ENCODE measurements around the gene SLC19A1. TPM values are rescaled to one million over a fixed set of nuclear protein-coding genes. Genes with fewer than 3 reads are reported as not detected.

SLC19A1 gene
- total and polyA plus RNA-seq, 2 donors from 2014 or later = 5.1 to 7.2 TPM

- Histone ChIP-seq H3K9ac (ENCODE audit: low read length in 3 of 3) (peak overlapping the region in 1 of 3 donors; percentile 44), H3K27me3 (ENCODE audit: control insufficient read depth, insufficient read depth, low read length) (no peaks in the 10 kb centered on the region), H3K9me3 (ENCODE audit: control insufficient read depth in 2 of 3, insufficient read depth in 1 of 3, low read length in 3 of 3) (peaks cover 0 to 7% (median 0%) of the 10 kb centered on the region in 3 donors), H3K27ac (ENCODE audit: low read depth in 2 of 2, low read length in 2 of 2) (peak overlapping the region; percentile 48 to 80), H3K36me3 (ENCODE audit: control insufficient read depth in 2 of 3, insufficient read depth in 3 of 3, low read length in 3 of 3) (peaks cover 0 to 11% (median 6%) of the 10 kb centered on the region in 3 donors), H3K4me1 (ENCODE audit: control insufficient read depth in 2 of 3, insufficient read depth in 2 of 3, low read depth in 1 of 3, low read length in 3 of 3) (peaks cover 0 to 23% (median 17%) of the 10 kb centered on the region in 3 donors), H3K4me3 (ENCODE audit: low read length in 3 of 3) (no peak overlapping the region)
- intact Hi-C loops (cut with DNase I) = no loop called here
- FAIRE-seq (no peak), DNase-seq (peak in 3 of 5 donors; percentile 44 to 87 (median 58))
- no peak for TF ChIP-seq CTCF (IDR thresholded peaks at IDR 0.05; ENCODE audit: borderline replicate concordance, extremely low read depth, insufficient read depth)
Measured at GRCh38 chr21:45525153-45525909, 16.9 kb downstream of the SLC19A1 start.

- Histone ChIP-seq H3K4me1 (ENCODE audit: control insufficient read depth in 2 of 3, insufficient read depth in 2 of 3, low read depth in 1 of 3, low read length in 3 of 3) (peaks cover 0 to 22% (median 17%) of the 10 kb centered on the region in 3 donors), H3K4me3 (ENCODE audit: low read length in 3 of 3) (no peak overlapping the region), H3K27me3 (ENCODE audit: control insufficient read depth, insufficient read depth, low read length) (no peaks in the 10 kb centered on the region), H3K9ac (ENCODE audit: low read length in 3 of 3) (peak overlapping the region in 1 of 3 donors; percentile 44), H3K27ac (ENCODE audit: low read depth in 2 of 2, low read length in 2 of 2) (peak overlapping the region; percentile 47 to 80), H3K9me3 (ENCODE audit: control insufficient read depth in 2 of 3, insufficient read depth in 1 of 3, low read length in 3 of 3) (peaks cover 0 to 12% (median 0%) of the 10 kb centered on the region in 3 donors), H3K36me3 (ENCODE audit: control insufficient read depth in 2 of 3, insufficient read depth in 3 of 3, low read length in 3 of 3) (peaks cover 0 to 6% (median 4%) of the 10 kb centered on the region in 3 donors)
- TF ChIP-seq CTCF (IDR thresholded peaks at IDR 0.05; ENCODE audit: borderline replicate concordance, extremely low read depth, insufficient read depth) = no peak
- no peak for FAIRE-seq
- intact Hi-C loops (cut with DNase I) = no loop called here
- DNase-seq = peak in 1 of 5 donors; percentile 52
Measured at GRCh38 chr21:45524756-45525152, 17.5 kb downstream of the SLC19A1 start.

- no peak for FAIRE-seq
- Histone ChIP-seq H3K36me3 (ENCODE audit: control insufficient read depth in 2 of 3, insufficient read depth in 3 of 3, low read length in 3 of 3) (peaks cover 0 to 2% (median 0%) of the 10 kb centered on the region in 3 donors), H3K27me3 (ENCODE audit: control insufficient read depth, insufficient read depth, low read length) (no peaks in the 10 kb centered on the region), H3K4me3 (ENCODE audit: low read length in 3 of 3) (no peak overlapping the region), H3K9ac (ENCODE audit: low read length in 3 of 3) (peak overlapping the region in 1 of 3 donors; percentile 7), H3K27ac (ENCODE audit: low read depth in 2 of 2, low read length in 2 of 2) (peak overlapping the region in 1 of 2 donors; percentile 63), H3K4me1 (ENCODE audit: control insufficient read depth in 2 of 3, insufficient read depth in 2 of 3, low read depth in 1 of 3, low read length in 3 of 3) (peaks cover 0 to 15% (median 14%) of the 10 kb centered on the region in 3 donors), H3K9me3 (ENCODE audit: control insufficient read depth in 2 of 3, insufficient read depth in 1 of 3, low read length in 3 of 3) (peaks cover 0 to 24% (median 2%) of the 10 kb centered on the region in 3 donors)
- TF ChIP-seq CTCF (IDR thresholded peaks at IDR 0.05; ENCODE audit: borderline replicate concordance, extremely low read depth, insufficient read depth) = no peak
- DNase-seq = peak in 2 of 5 donors; percentile 35 to 56
- intact Hi-C loops (cut with DNase I) = no loop called here
Measured at GRCh38 chr21:45523411-45524101, 18.7 kb downstream of the SLC19A1 start.

All from kidney (tissue), 14 donors.